ENCODE data around the gene CCDC192.

Gene CCDC192

DNA sequence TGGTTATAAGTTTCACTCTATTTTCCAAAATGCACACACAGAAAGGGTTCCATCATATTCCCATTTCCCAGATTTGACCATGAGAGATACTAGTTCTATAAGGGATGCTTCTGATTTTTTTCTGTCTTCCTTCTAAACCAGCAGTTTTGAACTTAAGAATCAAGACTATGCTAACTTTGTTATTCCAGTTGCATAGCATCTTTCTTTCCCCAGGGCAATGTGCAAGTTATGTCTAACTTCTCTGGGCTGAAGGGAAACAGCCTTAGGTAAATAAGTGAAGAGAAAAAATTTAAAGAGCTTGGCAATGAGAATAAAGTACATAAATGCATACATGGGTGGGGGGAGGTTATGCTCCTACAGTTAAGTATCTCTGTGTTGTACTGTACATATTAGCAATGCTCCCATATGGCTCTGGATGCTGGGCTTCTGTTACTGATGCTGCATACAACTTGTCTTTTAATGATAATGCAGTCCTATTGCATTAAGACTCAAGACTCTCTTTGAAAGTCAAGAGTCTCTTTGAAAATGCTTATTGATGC lies 254.6 kb downstream of the CCDC192 start:
- H3K4me3 ChIP-seq (ENCODE audit: low read length): no peak overlapping the region
- peaks cover 24% of the 10 kb centered on the region for H3K4me1 ChIP-seq (ENCODE audit: control insufficient read depth, insufficient read depth, low read length)
- H3K36me3 ChIP-seq (ENCODE audit: insufficient read depth, low read length): no peaks in the 10 kb centered on the region
- H3K9me3 ChIP-seq (replicated peaks; ENCODE audit: low read length): no peaks in the 10 kb centered on the region
- no peak overlapping the region for H3K9ac ChIP-seq (ENCODE audit: low read depth, low read length)
- no peak overlapping the region for H3K4me2 ChIP-seq (ENCODE audit: low read length)
- no peaks in the 10 kb centered on the region for H3K27me3 ChIP-seq (ENCODE audit: control insufficient read depth, insufficient read depth, low read length)

DNA sequence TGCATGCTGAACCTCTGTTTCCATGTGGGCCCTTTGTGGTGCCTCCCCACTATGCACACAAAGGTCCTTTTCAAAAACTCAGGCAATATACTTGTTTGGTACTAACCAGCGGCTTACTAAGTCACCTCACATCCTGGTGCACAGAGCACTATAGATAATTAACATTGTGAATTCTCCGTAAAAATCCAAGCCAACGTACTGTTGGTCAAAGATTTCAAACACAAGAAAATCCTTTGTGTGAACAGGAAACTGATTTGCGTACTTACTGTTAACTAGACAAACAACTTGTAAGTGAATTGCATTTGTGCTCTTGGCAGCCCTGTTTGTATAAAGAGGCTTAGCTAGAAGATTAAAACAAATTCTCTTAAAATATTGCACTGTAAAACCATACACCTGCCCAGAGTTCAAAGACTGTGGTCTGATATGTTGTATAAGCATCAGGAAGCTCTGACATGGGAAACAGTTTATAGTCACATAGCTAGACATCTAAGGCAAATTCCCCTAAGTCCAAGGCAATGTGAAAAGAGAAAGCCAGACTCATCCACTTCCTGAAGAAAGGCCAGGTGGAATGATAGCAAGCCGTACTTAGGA lies 255.3 kb downstream of the CCDC192 start:
- Histone ChIP-seq H3K27me3 (ENCODE audit: control insufficient read depth, insufficient read depth, low read length) (no peaks in the 10 kb centered on the region), H3K36me3 (ENCODE audit: insufficient read depth, low read length) (no peaks in the 10 kb centered on the region), H3K9me3 (replicated peaks; ENCODE audit: low read length) (no peaks in the 10 kb centered on the region), H3K9ac (ENCODE audit: low read depth, low read length) (no peak overlapping the region), H3K4me3 (ENCODE audit: low read length) (no peak overlapping the region), H3K4me2 (ENCODE audit: low read length) (no peak overlapping the region), H3K4me1 (ENCODE audit: control insufficient read depth, insufficient read depth, low read length) (peaks cover 24% of the 10 kb centered on the region)

DNA sequence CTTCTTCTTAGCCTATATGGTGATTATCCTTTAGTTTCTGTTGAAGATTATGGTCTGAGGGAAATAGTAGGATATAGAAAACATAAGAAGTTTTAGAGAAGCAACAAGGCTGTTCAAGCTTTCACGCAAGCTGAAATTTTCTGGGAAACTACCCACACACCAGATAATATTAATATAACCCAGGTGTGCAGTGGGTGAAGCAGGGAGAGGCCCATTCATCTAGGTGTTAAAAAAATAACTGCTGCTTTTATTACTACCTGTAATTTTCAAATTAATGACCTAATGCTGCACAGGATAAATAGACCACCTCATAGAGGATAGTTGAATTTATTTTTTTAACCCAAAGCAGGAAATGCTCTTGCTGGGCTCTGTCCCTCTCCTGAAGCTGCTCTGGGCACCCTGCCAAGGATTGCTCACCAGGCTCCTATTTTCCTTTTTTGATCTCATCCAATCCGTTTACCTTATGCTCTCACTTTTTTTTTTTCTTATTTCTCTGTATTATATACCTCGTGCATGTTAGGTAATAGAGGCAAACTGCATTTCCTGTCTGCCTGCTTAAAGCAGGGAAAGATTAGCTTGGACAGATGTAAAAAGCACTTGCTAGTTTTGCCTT lies 256.1 kb downstream of the CCDC192 start:
- H3K4me1 ChIP-seq (ENCODE audit: control insufficient read depth, insufficient read depth, low read length): peaks cover 24% of the 10 kb centered on the region
- no peak overlapping the region for H3K9ac ChIP-seq (ENCODE audit: low read depth, low read length)
- peak overlapping the region; percentile 10 for H3K4me3 ChIP-seq (ENCODE audit: low read length)
- H3K9me3 ChIP-seq (replicated peaks; ENCODE audit: low read length): no peaks in the 10 kb centered on the region
- no peaks in the 10 kb centered on the region for H3K36me3 ChIP-seq (ENCODE audit: insufficient read depth, low read length)
- no peaks in the 10 kb centered on the region for H3K27me3 ChIP-seq (ENCODE audit: control insufficient read depth, insufficient read depth, low read length)
- peak overlapping the region; percentile 56 for H3K4me2 ChIP-seq (ENCODE audit: low read length)

DNA sequence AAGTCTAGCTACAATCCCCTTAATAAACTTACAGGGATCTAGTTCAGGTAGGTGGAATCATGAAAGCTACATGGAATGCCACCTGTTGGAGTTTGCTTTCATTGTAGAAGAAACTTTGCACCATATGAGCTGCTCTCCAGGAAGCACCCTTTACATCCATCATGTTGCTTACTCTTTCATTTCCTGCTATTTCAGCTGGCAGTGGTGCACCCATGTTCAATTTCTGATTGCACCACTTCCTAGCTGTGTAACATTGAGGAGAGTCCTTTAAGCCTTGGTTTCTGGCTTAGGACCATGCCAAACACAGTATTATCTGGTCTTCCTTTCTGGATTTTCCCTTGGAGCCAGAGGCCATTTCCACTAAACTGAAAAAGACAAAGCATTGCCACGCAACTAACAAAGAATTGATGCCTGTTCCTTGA lies 257.1 kb downstream of the CCDC192 start:
- no peaks in the 10 kb centered on the region for H3K36me3 ChIP-seq (ENCODE audit: insufficient read depth, low read length)
- H3K4me3 ChIP-seq (ENCODE audit: low read length): no peak overlapping the region
- peaks cover 24% of the 10 kb centered on the region for H3K4me1 ChIP-seq (ENCODE audit: control insufficient read depth, insufficient read depth, low read length)
- H3K9me3 ChIP-seq (replicated peaks; ENCODE audit: low read length): no peaks in the 10 kb centered on the region
- H3K4me2 ChIP-seq (ENCODE audit: low read length): no peak overlapping the region
- H3K9ac ChIP-seq (ENCODE audit: low read depth, low read length): no peak overlapping the region
- H3K27me3 ChIP-seq (ENCODE audit: control insufficient read depth, insufficient read depth, low read length): no peaks in the 10 kb centered on the region

DNA sequence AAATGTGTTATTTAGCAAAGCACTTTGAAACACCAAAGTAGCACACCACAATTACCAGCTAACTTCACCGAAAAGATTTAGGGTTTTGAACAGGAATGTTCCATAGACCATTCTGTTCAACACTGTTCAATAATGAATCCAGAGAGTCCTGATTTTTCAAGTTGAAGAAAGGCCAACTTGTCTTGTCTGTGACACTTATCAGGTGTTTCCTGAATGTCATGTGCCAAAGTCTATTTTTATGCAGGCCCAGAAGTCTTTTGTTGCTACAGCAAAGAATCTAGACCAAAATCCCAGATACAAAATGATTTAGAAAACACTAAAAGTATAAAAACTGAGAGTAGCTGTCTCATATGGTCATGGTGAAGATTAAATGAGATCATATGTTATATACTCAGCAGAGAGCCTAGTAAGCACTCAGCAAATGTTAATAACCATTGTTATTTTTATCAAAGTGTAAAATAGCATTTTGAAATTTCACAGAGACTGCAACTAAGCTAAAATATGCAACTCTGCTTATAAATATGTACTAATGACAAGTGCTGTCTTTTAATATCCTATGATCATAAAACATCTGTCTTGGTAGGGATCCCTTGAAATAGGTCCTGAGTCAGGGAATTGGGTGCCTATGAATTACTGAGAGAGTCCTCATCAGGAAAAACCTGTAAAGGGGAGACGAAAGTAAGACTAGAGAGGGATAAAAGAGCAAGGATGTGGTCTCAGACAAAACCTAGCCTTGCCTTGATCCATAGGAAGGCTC lies 258.0 kb downstream of the CCDC192 start:
- H3K36me3 ChIP-seq (ENCODE audit: insufficient read depth, low read length): no peaks in the 10 kb centered on the region
- no peak overlapping the region for H3K4me2 ChIP-seq (ENCODE audit: low read length)
- no peaks in the 10 kb centered on the region for H3K27me3 ChIP-seq (ENCODE audit: control insufficient read depth, insufficient read depth, low read length)
- H3K9me3 ChIP-seq (replicated peaks; ENCODE audit: low read length): no peaks in the 10 kb centered on the region
- no peak overlapping the region for H3K4me3 ChIP-seq (ENCODE audit: low read length)
- peaks cover 24% of the 10 kb centered on the region for H3K4me1 ChIP-seq (ENCODE audit: control insufficient read depth, insufficient read depth, low read length)
- H3K9ac ChIP-seq (ENCODE audit: low read depth, low read length): no peak overlapping the region

DNA sequence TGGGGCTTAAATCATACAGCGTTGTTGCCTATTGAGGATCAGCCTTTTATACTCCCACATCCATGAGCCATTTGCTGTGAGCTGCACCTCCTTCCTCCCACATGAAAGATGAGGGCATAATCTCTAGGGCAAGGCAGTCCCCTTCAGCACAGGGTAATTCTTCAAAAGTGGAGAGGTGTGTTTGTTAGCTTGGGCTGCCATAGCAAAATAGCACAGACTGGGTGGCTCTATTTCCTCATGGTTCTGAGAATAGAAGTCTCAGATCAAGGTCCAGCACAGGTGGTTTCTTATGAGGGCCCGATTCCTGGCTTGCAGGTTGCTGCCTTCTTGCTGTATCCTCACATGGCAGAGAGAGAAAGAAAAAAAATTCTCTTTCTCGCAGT lies 258.6 kb downstream of the CCDC192 start:
- H3K9me3 ChIP-seq (replicated peaks; ENCODE audit: low read length): no peaks in the 10 kb centered on the region
- H3K9ac ChIP-seq (ENCODE audit: low read depth, low read length): no peak overlapping the region
- H3K27me3 ChIP-seq (ENCODE audit: control insufficient read depth, insufficient read depth, low read length): no peaks in the 10 kb centered on the region
- peaks cover 24% of the 10 kb centered on the region for H3K4me1 ChIP-seq (ENCODE audit: control insufficient read depth, insufficient read depth, low read length)
- no peak overlapping the region for H3K4me3 ChIP-seq (ENCODE audit: low read length)
- no peaks in the 10 kb centered on the region for H3K36me3 ChIP-seq (ENCODE audit: insufficient read depth, low read length)
- no peak overlapping the region for H3K4me2 ChIP-seq (ENCODE audit: low read length)

DNA sequence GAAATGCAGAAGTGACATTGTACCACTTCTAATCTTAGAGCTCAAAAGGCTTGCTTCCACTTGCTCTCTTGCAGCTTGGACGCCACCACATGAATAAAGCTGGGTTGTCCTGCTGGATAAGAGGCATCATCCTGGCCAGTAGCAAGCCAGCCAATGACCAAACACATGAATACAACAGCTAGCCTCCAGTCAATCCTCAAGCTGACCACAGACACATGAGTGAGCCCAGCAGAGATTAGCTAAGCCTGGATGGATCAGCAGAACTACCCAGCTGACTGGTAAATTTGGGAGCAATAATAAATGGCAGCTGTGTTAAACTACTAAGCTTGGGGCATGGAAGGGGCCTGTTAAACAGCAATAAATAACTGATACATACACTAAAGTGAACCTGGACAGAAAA lies 259.3 kb downstream of the CCDC192 start:
- Histone ChIP-seq H3K4me2 (ENCODE audit: low read length) (no peak overlapping the region), H3K36me3 (ENCODE audit: insufficient read depth, low read length) (no peaks in the 10 kb centered on the region), H3K9ac (ENCODE audit: low read depth, low read length) (no peak overlapping the region), H3K9me3 (replicated peaks; ENCODE audit: low read length) (no peaks in the 10 kb centered on the region), H3K27me3 (ENCODE audit: control insufficient read depth, insufficient read depth, low read length) (no peaks in the 10 kb centered on the region), H3K4me1 (ENCODE audit: control insufficient read depth, insufficient read depth, low read length) (peaks cover 18% of the 10 kb centered on the region), H3K4me3 (ENCODE audit: low read length) (no peak overlapping the region)

DNA sequence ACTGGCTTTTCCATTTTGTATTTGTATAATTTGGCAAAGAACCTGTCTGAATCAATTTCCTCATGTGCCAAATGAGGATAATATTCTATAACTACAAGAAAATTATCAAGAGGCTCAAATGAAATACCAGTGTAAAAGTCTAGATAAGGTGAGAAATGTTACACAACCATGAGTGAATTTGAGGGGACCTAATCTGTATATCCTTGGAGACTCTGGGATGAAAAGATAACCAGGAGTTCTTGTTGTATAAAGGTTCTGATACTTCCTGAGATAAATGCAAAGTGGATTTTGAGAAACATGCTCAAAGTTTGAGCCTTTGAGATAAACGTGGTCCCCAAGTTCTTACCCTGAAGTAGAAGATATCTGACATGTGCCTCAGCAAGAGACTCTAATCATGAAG lies 260.0 kb downstream of the CCDC192 start:
- Histone ChIP-seq H3K36me3 (ENCODE audit: insufficient read depth, low read length) (no peaks in the 10 kb centered on the region), H3K27me3 (ENCODE audit: control insufficient read depth, insufficient read depth, low read length) (no peaks in the 10 kb centered on the region), H3K4me2 (ENCODE audit: low read length) (no peak overlapping the region), H3K4me3 (ENCODE audit: low read length) (no peak overlapping the region), H3K4me1 (ENCODE audit: control insufficient read depth, insufficient read depth, low read length) (peaks cover 17% of the 10 kb centered on the region), H3K9me3 (replicated peaks; ENCODE audit: low read length) (no peaks in the 10 kb centered on the region), H3K9ac (ENCODE audit: low read depth, low read length) (no peak overlapping the region)

DNA sequence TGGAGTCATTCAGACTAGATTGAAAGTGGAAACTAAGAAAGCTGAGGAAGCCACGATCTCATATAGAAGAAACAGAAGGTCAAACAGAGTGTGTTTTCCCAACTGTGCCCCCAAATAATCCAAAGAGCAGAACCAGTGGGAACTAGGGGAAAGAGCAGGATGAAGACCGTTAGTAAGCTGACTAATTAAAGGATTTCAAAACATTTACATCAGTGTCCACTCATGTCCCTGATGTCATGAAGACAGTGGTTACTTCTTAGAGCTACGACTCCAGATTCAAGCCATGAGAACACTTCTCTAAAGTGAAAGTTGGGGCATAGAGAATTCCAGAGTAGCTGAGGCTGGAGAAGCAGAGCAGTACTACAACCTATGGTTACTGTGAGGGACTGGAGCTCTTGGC lies 260.7 kb downstream of the CCDC192 start:
- Histone ChIP-seq H3K9me3 (replicated peaks; ENCODE audit: low read length) (no peaks in the 10 kb centered on the region), H3K4me2 (ENCODE audit: low read length) (no peak overlapping the region), H3K4me3 (ENCODE audit: low read length) (no peak overlapping the region), H3K27me3 (ENCODE audit: control insufficient read depth, insufficient read depth, low read length) (no peaks in the 10 kb centered on the region), H3K9ac (ENCODE audit: low read depth, low read length) (no peak overlapping the region), H3K36me3 (ENCODE audit: insufficient read depth, low read length) (no peaks in the 10 kb centered on the region), H3K4me1 (ENCODE audit: control insufficient read depth, insufficient read depth, low read length) (peaks cover 16% of the 10 kb centered on the region)

DNA sequence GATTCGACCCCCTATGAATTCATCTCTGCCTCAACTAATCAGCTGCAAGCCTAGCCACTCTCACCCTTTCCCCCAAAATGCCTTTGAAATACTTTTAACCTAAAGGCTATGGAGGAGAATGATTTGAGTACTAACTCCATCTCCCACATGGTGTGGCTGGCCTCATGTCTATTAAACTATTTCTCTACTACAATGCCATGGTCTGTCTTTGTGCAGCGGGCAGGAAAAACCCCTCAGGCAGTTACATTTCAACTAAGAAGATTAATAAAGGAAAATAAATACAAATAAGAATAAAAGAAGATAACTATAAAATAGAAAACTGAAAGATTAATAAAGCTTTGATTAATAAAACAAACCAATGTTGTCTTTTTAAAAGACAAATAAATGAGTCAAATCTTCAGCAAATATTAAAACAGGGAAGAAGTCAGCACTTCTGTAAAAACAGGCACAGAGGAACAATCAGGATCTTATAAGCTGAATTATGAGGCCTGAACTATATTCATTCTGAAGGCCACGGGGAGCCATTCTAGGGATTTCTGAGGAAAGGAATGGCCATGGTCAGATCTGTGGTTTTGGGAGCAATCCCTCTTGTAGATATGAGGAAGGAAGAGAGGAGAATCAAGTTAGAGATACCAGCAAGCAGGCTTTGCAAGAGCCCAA lies 264.3 kb downstream of the CCDC192 start:
- H3K9ac ChIP-seq (ENCODE audit: low read depth, low read length): no peak overlapping the region
- no peaks in the 10 kb centered on the region for H3K27me3 ChIP-seq (ENCODE audit: control insufficient read depth, insufficient read depth, low read length)

DNA sequence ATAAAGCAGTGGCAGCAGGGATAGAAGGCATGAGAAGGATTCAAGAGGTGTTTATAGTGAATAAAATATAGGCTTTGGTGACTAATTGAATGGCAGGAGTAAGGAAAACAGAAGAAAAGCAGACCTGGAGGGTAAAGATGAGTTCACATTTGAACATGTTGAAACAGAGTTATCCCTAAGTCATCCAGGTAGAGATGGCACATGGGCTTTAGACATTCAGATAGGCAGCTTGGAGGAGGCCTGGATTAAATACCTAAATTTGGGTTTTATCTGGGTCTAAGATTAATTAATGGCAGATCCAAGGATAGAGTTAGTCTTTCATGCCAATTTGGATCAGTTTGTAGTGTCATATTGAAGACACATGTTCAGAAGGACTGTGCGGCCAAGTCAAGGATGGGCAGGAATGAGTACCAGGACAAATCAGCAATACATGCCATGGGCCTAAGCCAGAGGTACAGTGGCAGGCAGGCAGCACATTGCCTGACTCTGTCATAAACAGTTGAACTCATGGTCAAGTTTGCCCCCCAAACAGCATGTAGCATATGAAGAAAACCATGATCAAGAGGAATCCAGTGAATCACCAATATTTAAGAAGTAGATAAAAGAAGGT lies 264.9 kb downstream of the CCDC192 start:
- Histone ChIP-seq H3K27me3 (ENCODE audit: control insufficient read depth, insufficient read depth, low read length) (no peaks in the 10 kb centered on the region), H3K4me3 (ENCODE audit: low read length) (no peak overlapping the region), H3K4me2 (ENCODE audit: low read length) (no peak overlapping the region), H3K9ac (ENCODE audit: low read depth, low read length) (no peak overlapping the region), H3K9me3 (replicated peaks; ENCODE audit: low read length) (no peaks in the 10 kb centered on the region), H3K4me1 (ENCODE audit: control insufficient read depth, insufficient read depth, low read length) (no peaks in the 10 kb centered on the region), H3K36me3 (ENCODE audit: insufficient read depth, low read length) (no peaks in the 10 kb centered on the region)

More for the DNA sequence above, 264.3 kb downstream of the CCDC192 start:
- H3K4me3 ChIP-seq (ENCODE audit: low read length): no peak overlapping the region
- H3K4me2 ChIP-seq (ENCODE audit: low read length): no peak overlapping the region
- no peaks in the 10 kb centered on the region for H3K4me1 ChIP-seq (ENCODE audit: control insufficient read depth, insufficient read depth, low read length)
- no peaks in the 10 kb centered on the region for H3K9me3 ChIP-seq (replicated peaks; ENCODE audit: low read length)
- no peaks in the 10 kb centered on the region for H3K36me3 ChIP-seq (ENCODE audit: insufficient read depth, low read length)
